GM19395 (cell line): Measurements from ENCODE around the gene DIS3L2.
"Not testable (repeated sequence)": the region's sequence is repeated elsewhere in the genome, so short reads cannot be mapped to it uniquely, and the experiment has no call there.

Source experiments
- ATAC-seq: cut with Tn5 transposase; IDR thresholded peaks from one replicate; pipeline ENCODE4 v1.9.1; 2021; ENCODE audit warnings: mild to moderate bottlenecking, moderate library complexity; ENCODE audit not compliant: unreplicated experiment

Gene DIS3L2

DNA sequence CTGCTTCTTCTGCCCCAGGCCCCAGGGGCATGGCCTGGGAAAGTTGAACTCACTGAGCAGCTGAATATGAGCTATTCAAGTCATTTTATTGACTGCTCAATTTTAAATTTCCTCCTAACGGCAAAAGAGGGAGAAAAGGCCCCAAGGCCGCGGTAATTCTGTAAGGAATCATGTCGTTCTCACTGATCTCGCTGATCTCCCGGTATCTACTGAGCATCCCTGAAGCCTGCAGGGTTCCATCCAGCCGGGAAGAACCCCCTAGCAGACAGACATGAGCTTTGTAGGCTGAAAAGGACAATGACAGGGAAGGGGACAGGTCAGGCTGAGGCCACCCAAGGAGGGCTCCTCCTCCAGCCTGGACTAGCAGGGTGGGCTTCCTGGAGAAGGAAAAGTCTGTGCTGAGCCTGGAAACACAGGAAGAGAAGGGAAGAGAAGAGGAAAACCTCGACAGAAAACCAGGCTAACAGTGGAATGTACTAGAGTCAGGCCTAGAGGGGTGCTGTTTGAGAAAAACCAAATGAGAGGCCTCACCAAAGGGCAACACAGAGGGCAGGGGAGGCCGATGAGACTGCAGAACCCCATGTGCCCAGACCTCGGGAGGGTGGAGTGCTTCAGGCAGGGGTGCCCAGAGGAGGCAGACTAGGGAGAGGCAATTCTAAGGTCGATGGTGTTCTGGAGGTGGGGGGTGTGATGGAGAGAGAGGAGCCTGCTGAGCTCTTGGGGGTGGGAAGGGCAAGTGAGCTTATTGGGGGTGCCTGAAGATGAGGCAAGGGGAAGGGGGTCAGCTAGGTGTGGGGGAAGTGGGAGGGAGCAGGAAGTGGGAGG, 32.4 kb upstream of the DIS3L2 start:
- ATAC-seq: no peak

DNA sequence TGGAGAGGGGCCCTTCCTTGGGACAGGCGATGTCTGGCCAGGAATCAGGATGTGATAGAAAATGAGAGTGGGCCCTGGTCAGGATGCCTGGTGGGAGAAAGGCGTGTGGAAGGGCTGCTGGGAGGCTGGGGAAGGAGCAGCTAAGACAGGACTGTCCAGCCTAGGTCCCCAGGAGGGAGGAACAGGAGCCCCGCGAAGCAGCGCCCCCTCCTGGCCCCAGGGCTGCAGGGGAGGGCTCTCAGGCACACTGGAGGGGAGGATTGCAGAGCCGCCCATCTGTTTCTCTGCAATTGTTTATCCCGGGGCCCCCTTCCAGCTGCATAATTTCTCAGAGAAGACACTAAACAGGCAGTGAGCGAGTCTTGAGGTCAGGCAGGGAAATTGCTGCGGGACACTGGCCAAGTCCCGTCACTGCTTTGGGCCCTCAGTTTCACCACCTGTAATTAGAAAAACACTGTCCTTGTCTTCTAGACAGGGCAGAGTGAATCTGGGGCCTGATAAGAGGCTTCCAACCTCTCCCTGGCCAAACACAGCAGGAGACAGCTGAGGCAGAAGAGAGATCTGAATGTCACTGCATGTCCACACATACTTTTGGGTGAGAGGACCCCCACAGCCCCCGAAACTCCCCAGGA, 31.4 kb upstream of the DIS3L2 start:
- ATAC-seq: no peak

DNA sequence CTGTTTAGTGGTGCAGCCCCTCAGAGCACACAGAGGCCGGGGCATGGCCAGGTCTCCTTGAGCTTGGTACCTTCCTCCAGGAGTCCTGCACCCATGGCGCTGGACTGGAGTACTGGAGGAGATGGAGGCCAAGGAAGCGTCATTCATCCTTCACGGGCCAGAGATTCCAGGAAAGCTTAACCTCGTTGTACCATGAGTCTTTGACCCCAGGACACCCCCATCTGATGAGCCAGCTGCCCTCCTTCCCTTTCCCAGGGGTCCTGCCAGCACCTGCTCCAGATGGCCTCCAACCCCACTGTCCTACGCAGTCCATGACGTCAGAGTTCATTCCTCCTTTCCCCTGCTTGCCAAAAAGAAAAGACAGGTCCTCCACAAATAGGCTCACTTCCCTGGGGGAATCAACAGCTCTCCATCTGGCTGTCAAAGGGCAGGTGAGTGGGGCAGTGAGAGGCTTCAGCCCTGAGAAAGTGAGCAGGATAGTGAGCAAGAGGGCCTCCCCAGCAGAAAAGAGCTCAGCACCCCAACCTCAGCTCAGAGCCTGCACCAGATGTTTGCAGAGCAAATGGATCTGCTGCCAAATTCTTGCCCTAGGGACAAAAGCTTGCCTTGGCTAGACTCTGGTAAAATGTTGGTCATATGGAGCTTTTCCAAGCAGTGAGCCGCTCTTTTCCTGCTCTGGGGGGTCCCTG, 30.8 kb upstream of the DIS3L2 start:
- no peak for ATAC-seq

DNA sequence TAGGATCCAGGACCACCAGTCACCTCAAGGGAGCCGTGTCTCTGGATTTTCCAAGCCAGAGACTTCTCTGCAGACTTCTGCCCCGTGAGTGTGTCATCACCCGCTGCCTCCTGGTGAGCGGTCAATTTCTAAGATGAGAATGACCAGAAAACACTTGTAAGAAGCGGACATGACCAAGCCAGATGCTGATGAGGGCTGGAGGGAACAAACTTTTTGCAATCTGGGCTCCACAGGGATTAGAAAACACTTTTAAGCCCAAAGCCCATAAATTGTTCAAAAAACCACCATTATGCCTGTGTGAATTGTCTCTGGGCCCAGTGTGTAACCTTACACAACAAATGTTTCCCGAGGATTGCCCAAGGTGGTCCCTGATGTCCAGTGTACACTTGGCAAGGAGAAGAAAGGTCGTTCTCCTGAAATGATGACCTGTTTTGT, 30.0 kb upstream of the DIS3L2 start:
- ATAC-seq: no peak

DNA sequence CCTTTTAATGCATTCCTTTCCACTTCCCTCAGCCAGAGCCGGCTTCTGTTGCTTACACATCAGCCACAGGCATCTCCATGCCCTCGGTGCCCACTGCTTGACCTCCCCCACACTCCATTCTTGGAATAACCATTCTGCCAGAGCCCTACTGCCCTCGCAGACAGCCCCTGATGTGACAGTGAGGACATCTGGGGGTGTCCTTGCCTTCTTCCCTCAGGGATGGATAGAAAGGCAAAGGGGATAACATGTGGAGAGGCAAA, 28.9 kb upstream of the DIS3L2 start:
- ATAC-seq: no peak

DNA sequence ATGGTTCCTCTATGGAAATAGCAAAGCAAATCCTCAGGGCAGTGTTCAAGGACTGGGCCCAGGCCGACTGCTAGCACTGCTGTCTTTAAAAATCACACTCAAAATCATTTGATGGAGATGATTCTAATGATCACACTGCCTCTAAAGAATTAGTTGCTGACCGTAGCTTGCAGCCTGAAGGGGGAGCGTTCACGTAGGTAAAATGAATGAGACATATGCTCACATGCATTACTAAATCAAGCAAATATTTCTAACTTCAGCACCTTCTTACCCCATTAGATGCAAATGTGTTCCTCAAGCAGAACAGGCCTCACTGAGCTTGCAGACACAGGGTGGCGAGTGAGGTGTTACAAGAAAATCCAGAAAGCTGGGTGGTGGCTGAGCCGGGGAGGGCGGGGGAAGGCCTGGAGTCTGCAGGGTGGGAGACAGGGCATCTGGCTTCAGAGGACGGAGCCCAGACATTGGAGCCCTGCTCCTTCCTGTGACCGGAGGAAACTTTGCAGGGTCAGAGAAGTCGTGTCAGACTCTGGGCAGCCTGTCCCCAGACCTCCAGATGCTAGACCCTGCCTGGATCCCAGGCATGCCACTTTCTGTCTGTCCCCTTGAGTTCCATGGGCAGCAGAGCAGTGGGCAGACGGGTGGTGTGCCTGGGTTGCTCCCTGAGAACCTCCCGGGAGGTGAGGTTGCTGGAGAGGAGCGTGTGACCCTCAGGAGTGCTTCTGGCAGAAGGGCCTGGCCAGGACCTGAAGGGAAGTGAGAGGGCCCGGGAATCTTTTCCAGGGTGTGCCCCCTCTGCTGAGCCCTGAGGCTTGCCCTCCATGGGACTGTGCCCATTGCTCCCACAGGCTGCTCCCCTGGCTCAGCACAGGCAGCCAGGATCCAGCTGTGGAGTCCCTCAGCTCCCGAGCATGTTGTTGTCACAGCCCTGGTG, 28.3 kb upstream of the DIS3L2 start:
- ATAC-seq: no peak

DNA sequence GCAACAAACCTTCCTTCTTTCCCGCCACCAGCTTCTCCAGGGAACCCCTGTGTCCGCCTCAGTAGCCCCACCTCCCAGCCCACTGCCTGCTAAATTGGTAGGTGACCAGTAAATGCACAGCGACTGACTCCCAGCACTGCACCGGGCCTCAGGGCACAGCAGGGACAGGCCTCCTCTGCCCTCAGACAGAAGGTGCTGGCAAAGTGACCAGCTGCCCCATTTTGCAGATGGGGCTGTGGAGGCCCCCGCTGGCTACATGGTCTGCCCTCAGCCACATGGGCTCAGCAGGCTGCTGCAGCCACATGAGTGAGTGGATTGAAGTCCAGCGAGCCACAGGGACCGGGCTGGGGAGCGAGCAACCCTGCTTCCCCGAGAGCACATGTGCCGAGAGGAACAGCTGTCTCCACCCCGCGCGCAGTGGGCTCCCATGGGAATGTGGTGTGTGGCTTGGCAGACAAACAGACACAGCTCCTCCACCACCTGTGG, 27.6 kb upstream of the DIS3L2 start:
- no peak for ATAC-seq

DNA sequence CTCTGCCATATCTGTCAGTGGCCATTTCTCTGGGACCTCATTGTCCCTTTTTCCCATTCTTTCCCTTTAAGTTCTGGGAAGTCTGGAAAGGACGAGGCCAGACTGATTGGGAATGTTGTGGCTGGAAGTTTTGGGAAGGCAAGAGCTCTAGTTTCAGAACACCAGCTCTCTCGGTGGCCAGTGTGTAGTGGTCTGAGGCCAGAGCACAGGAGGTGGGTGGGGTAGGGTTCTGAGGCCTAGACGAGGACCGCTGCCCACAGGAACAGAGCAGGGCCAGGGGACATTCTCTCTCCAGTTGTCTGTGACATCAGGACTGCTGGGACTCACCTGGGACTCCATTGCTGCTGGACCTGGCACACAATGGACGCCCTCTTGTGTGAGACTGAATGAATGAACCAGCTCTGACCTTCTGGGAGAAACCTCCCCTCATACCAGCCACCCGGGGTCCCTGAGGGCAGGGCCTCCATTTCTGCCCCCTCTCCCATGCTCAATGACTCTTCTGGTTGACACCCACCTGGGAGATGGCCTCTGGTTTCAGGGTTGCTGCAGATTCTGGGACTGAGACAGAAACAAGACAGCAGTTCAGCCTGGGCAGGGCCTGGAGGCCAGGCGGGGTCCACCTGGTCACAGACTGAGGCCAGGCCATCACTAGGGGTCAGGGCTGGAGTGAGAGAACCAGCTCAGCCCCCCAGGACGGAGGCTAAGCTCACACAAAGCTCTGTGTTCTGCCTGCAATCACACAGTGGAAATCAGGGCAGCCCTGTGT, 26.9 kb upstream of the DIS3L2 start:
- no peak for ATAC-seq

DNA sequence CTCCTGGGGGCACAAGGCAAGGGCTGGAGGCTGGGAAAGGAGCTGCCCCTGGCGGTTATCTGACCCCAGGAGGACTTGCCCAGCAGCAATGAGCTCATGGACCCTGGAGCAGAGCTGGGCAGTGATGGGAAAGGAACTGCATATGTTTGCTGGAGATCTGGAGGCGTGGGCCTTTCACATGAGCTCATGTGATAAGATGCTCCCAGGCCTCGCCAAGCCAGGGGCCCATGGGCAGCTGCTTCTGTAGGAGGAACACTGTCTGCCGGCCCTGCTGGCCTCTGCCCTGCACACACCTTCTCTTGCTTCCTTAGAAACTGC, 26.3 kb upstream of the DIS3L2 start:
- no peak for ATAC-seq

DNA sequence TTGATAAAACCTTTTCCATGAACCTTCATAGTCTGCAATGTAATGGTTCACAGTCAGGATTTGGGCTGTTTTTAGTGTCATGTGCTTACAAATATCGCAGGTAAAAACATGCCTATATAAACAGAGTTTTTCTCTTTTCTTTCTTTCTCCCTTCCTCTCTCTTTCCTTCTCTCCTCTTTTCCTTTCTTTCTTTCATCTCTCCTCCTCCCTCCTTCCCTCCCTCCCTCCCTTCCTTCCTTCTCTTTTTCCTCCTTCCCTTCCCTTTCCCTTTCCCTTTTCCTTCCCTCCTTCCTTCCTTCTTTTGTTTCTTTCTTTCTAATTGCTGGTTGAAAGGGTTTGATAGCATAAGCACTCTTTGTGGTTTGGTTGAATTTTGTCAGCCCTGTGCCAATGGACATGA, 25.7 kb upstream of the DIS3L2 start:
- ATAC-seq: no peak

DNA sequence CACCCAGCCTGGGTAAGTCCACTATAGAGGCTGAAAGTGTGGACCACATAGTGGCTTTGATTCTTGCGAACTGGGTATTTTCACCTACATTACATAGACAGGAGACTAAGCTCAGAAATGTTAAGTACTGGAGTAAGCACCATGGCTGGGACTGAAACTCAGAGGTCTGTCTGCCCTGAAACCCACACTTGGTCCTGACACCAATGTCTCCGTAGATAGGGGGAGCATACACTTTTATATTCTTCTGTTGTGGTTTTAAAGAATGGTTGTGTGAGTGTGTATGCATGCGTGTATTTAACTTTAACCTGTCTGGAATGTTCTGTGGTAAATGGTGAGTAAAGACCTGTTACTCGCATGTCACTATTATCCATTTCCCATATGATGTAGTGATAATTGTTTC, 25.0 kb upstream of the DIS3L2 start:
- no peak for ATAC-seq

DNA sequence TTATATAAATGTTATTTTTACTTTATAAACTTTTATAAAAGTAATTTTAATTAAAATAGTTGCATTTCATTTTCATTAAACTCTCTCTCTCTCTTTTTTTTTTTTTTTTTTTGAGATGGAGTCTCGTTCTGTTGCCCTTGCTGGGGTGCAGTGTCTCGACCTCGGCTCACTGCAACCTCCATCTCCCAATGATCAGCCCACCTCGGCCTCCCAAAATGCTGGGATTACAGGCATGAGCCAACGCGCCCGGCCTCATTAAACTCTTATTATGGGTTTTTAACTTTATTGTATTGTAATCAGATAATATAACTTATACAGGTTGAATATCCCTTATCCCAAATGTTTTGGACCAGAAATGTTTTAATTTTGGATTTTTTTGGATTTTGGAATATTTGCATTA, 24.5 kb upstream of the DIS3L2 start:
- ATAC-seq: no peak

DNA sequence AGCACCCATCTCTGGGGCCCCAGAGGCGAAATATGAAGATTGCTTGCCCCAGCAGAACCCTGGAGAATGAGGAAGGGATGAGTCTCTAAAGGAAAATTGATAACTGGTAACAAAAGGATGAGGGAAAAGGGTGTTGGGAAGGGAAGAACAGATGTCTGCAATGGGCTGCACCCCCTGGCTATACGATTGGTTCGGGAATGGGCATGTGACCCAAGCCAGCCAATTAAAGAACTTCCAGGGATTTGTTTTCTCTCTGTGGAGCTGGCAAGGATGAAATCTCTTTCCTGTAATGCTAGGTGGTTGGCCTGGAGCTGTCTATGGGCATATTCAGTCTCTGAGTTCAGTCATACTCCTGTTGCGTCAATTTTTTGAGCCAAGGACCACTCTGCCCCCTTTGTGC, 22.5 kb upstream of the DIS3L2 start:
- no peak for ATAC-seq

DNA sequence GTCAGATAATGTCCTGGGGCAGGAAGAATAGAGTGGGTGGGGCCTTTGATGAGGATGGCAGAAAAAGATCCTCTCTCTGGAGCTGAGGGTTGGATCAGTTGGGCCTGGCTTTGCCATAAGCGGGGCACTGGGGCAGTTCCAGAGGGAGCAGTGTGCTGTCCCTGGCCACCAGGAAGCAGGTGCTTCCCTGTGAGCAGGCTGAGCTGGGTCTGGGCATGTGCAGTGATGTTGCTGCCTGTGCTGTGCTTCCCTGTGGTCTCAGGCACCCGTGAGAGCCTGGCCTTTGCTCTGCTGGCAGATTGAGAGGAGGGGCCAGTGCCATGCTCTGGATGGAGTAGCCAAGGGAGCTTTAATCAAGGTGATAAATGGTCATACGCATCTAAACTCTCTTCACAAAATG, 20.7 kb upstream of the DIS3L2 start:
- ATAC-seq: no peak

DNA sequence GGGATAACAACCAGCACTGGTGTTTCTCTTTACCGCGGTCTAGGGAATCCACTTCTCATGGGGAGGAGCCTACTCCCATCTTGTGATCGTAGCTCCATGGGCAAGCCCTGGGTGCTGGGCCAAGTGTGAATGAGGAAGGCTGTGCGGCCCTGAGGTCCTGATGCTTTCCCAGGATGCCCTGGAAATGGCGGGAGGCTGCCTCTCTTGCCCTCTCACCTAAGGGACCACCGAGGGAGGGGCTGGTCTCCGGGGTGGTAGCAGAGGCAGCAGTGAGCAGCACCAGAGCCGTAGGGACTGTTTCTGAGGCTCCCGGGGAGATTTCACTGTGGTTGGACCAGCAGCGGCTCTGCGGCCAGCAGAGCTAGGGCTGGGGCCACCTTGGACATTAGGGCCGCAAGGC, 19.8 kb upstream of the DIS3L2 start:
- no peak for ATAC-seq

DNA sequence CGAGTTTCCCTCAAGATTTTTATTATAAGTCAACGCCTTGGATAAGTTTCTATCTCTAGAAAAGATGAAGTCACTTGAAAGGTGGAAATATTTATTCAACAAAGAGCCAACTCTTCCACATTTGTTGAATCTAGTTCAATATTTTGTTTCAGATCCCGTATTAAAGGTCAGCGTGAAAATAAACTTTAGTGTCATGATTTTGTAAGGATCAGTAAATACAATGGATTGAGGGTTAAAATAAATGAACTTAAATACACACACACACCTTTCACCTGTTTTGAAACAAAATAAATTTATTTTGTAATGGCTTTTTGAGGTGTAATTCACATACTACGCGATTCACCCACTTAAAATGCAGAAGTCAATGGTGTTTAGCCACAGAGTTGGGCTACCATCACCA, 19.3 kb upstream of the DIS3L2 start:
- ATAC-seq: no peak

DNA sequence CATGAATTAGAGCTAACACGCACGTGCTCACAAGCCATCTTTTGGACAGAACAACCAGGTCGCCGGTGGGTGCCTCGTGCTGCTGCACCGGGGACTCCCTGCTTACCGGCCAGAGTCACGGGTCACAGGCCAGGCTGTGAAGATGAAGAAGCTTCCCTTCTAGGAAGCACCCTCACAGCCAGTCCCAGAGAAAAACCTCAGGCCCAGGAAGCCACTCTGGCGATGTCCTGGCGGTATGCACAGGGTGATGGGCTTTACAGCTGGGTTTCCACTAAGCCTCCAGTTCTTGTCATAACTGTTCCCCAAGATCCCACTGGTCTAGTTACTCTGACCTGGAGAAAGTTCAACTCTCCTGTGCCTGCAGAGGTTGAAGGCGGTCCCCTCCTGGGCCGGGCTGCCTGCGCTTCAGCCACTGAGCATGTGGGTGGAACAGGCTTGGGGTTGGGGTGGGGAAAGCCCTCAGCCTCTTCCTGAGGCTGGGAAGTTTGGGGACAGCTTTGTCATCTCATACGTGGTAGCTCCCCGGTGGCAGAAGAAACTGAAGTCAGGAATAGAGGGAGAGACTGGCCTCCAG, 15.2 kb upstream of the DIS3L2 start:
- no peak for ATAC-seq

DNA sequence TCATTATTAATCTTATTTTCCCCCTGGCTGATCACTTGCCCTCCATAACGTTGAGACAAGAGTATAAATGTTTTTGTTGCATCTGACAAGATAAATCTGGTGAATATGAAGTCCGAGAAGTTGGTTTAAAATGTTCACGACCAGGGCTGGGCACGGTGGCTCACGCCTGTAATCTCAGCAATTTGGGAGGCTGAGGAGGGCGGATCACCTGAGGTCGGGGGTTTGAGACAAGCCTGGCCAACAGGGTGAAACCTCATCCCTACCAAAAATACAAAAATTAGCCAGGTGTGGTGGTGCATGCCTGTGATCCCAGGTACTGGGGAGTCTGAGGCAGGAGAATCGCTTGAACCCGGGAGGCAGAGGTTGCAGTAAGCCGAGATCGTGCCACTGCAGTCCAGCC, 14.4 kb upstream of the DIS3L2 start:
- ATAC-seq: not testable (repeated sequence)

DNA sequence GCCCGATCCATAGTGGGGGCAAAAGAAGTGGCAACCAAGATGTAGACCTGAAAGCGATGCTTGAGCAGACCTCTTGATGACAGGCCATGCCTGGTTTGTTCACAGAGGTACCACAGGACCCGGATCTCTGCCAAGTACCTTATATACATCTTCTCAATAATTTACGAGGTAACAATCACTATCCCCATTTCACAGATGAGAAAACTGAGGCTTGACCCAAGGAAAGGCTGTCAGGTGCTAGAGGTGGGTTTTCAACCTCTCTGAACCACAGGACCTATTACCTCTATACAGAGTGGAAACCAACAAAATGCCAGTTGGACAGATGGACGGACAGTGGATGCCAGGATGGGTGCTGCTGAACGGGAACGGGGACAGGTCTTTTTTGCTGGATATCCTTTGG, 13.8 kb upstream of the DIS3L2 start:
- no peak for ATAC-seq

DNA sequence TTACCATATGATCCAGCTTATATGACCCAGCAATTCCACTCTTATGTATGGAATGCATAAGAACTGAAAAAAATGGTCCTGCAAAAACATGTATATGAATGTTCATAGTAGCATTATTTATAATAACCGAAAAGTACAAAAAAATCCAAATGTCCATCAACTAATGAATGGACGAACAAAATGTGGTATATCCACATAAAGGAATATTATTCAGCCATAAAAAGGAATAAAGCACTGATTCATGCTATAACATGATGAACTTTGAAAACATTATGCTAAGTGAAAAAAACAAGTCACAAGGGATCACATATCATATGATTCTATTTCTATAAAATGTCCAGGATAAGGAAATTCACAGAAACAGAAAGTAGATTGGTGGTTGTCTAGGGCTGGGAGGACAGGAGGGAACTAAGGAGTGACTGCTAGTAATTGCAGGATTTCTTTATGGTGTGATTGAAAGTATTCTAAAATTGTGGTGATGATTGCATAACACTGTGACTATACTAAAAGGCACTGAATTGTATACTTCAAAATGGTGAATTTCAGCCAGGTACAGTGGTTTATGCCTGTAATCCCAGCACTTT, 10.0 kb upstream of the DIS3L2 start:
- no peak for ATAC-seq
